ENCODE measurements around the gene RHOB.
"Not testable (repeated sequence)": the region's sequence is repeated elsewhere in the genome, so short reads cannot be mapped to it uniquely, and the experiment has no call there.

RHOB gene

DNA sequence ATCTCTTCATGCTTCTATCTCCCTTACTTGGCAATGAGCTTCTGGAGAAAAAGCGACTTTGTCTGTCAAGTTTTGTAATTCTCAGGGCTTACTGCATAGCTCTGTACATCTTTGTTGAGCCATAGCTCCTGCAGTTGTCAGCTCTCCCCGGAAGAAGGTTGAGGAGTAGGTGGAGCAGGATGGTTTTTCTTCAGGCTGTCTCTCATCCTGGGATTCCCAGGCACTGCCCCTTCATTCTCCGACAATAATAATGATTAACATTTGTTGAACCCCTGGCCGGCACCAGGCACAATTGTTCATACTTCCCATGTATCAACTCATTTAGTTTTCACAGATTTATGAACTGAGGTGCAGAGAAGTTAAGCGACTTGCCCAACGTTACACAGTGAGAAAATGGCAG is 23.5 kb upstream of the RHOB start:
- no peak for DNase-seq

DNA sequence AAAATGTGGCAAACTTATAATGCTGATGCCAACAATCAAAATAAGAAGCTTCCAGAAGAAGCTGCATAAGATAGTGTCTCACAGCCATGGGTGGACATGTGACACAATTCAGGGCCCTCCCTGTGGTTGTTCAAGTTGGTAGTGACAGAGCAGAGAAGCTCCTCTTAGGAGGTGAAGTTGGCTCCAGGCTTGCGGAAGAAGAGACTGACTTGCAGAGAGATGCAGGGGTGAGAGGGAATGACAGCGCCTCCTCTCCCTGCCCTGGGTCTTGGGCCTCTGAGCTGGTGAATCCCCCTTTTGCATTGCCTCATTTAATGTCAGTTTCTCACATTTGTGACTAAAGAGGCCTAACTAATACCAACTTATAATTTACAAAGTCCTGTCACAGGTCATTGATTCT is 23.0 kb upstream of the RHOB start:
- DNase-seq, result no peak

DNA sequence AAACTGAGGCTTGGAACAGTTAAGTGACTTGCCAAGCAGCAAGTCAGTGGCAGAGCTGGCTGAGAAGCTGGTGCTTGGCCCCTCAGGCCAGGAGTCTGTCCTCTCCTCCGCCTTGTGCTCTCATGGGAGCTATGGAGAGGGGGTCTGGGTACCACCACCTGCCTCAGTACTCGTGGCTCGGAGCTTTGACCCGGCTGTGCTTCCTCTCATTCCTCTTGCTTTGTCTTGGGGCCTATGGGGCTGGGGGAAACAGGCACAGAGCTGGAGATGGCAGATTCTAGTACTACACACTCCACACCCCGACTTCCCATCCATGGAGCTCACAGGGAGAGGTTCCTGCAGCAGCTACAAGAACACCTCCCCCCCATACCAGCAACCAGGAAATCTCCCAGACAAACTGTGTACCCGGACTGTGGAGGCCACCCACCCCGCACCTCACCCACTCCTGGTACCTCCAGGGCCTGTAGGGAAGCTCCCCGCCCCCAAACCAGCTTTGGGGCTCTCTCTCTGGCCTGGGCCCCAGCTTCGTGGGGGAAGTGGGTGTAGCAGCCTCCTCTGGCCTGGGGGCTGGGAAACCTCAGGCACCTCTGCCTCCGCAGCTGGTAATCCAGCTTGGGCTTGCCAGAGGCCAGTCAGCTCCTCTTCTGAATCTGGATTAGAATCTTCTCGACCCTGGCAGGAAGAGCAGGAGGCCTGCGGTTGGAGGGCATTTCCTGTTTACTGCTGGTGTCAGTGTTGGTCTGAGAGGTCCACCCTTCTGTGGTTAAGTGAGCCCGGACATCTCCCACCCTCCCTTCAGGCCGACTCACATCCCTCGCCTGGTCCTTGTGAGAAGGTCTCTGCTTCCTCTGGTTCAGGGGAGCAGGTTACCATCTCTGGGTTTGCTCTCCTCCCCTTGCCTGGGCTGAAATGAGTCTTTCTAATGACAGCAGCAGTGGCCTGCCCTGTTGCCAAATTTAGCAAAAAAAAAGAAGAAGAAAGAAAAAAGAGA is 22.3 kb upstream of the RHOB start:
- DNase-seq, result no peak

DNA sequence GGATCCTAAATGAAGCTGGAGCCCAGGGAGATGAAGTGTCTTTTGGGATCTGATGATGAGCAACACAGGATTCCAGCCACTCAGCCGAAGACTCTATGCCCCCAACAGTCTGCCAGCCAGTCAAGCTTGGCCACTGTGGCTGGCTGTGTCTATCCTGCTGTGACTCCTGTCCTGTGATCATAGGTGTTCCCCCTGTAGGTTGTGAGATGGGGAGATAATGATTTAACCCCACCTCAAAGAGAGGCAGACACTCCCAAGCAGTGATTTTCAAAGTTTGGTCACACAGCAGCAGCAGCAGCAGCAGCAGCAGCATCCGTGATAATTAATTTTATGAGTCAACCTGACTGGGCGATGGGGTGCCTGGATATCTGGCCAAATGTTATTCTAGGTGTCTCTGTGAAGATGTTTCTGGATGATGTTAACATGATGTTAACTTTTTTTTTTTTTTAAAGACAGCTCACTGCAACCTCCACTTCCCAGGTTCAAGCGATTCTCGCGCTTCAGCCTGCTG is 21.4 kb upstream of the RHOB start:
- no peak for DNase-seq

DNA sequence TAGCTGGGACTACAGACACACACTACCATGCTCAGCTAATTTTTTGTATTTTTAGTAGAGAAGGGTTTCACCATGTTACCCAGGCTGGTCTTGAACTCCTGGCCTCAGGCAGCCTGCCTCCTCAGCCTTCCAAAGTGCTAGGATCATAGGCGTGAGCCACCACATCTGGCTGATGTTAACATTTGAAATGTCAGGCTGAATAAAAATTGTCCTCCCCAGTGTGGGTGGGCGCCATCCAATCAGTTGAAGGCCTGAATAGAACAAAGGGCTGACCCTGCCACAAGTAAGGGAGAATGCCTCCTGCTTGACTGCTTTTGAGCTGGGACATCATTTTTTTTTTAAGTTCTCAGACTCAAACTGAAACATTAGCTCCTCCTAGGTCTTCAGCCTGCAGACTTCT is 21.0 kb upstream of the RHOB start:
- no peak for DNase-seq

DNA sequence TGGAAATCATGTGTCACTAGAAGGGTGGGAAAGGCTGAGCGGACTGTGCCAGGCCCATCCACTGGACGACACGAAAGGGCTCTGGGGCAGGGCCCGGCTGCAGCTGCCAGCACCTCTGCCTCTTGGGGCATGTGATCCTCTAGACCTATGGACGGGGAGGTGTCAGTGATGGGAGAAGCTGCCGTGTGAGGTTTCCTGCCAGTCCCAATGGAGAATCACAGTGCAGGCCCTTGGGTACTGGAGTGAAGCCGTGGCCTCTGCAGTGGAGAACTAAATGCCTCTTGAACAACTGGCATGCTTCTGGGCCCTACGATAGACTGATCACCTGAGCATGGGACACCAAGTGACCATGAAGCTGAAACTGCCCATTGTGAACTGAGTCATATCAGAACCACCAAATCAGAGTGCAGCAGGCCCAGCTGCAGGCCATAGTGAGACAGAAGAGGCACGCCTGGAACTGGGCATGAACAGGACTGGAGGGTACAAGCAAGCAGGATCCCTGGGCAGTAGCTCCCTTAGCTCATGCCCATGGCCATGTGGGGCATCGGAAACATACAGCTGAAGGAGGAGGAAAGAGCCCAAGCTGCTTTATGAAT is 18.8 kb upstream of the RHOB start:
- no peak for DNase-seq

DNA sequence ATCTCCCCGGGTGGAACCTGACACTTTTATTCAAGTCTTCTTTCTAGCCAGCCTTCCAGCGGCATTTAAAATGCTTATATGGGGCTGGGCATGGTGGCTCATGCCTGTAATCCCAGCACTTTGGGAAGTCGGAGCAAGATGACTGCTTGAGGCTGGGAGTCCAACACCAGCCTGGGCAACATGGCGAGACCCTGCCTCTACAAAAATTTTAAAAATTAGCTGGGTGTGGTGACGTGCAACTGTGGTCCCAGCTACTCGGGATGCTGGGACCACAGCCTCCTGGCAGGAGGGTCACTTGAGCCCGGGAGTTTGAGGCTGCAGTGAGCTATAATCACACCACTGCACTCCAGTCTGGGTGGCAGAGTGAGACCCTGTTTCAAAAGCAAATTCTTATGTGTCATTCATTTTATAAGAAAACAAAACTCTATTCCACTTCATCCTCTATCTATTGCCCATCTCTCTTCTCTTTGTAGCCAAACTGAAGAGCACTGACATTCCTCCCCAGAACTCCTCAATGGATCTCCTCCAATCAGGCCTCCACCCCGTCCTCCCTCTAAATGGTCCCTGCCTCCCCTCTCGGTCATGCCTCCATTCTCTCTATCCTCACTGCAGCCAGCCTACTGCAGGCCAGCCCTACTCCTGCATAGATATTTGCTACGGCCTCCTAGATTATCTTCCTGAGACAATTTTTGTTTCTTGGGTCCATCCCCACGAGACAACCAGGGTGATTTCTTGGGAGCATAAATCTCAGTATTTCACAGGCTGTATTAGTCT is 18.0 kb upstream of the RHOB start:
- DNase-seq, result no peak

DNA sequence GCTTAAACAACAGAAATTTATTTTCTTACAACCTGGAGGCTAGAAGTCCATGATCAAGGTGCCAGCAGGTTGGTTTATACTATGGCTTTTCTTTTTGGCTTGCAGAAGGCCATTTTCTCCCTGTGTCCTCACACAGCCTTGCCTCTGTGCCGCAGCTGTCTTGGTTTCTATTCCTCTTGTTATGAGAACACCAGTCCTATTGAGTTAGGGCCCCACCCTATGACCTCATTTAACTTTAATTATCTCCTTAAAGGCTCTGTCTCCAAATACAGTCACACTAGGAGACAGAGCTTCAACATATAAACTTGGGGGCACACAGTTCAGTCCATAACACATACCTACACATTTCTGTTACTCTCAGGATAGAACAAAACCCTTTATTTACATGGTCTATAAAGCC is 17.3 kb upstream of the RHOB start:
- DNase-seq, result peak; percentile 16

DNA sequence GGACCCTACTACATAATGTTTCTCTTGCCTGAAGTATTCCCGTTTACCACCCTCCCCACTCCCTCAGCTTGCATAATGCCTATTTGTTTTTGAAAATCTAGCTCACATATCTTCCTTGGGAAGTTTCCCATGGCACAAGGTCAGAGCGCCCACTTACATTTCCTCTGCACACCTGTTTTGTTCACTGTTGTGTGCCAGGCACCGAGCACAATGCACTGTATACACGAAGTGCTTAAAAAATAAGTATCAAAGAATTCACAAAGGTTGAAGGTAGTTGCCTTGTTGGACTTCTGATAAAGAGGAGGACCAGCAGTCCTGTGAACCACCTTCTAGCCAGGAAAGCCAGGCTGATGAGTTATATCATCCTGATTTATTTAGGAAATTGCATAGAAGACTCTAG is 16.8 kb upstream of the RHOB start:
- DNase-seq, result no peak

DNA sequence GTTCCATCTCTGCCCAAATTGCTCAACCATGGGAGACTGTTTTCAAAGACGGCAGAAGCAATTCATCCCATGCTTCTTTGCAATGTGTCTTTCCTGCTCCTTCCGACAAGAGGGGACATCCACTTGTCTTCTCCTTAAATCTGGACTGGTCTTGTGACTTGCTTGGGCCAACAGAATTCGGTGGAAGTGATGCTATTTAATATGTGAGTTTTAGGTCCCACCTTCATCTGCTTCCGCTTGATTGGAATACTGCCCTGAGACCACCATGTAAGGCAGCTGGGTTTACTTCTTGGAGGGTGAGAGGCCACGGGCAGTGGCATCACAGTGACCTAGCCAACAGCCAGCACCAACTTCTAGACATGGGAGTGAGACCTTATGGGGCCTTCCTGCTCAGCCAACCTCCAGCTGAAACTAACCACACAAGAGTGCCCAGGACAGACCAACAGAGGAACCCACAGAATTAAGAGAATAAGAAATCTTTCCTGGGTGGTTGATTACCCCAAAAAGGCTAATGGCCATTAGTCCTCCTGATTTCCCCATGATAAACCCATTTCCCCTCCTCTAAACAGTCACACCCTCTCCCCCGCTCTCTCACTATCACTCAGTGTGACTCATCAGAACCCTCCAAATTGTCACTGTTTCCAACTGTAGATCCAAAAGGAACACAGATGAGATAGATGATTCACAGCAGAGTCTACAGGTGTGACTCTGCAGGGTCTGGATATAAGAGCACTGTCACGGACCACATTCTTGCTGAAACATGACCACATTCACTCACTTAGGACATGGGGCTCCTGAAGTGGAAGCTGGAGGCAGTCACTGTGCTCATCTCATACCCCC is 16.2 kb upstream of the RHOB start:
- no peak for DNase-seq

DNA sequence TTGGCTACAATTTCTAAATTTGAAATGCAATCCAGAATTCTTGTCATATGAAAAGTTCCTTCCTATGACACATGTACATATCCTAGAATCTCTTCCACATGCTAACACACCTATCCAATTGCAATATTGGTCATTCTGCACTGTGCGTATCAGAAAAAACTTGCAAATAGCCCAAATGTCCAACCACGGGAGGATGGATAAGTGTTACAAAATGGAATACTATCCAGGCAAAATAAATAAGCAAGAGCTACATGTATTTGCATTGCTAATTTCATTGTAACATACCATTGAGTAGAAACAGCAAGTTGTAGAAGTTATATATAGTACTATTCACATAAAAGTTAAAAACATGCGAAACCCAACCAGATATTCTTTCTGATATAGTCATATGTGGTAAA is 15.6 kb upstream of the RHOB start:
- no peak for DNase-seq

DNA sequence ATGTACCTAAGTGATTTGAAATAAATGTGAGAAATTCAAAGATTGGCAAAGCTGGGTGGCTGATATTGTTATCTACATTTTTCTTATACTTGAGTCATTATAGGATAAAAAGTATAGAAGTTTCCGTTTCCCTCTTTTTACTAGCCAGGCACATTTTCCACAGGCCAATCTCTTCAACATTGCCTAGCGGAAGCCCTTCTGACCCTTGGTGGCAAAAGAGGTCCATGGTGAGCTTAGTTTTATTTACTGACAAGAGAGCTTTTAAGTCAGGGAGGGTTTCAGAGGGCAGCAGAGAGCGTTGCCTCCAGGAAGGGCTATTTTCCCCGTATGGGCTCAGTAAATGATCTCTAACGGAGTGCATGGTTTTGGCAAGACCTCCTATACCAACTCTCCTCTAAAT is 15.1 kb upstream of the RHOB start:
- DNase-seq, result no peak

DNA sequence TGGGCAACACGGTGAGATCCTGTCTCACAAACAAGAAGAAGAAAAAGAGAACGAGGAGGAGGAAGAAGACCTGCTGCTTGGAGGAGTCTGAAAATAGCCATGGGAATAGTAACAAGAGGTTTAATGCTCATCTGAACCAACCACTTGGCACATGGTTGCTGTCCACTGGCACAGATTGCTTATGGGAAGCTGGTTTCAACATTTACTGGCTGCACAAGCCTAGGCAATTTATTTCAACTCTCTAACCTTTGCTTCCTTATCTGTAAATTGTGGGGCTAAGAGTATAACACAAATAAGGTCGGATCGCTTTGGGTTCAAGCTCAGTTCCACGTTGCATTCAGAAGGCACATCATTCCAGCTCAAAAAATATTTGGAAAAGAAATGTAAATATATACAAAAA is 14.2 kb upstream of the RHOB start:
- DNase-seq, result no peak

DNA sequence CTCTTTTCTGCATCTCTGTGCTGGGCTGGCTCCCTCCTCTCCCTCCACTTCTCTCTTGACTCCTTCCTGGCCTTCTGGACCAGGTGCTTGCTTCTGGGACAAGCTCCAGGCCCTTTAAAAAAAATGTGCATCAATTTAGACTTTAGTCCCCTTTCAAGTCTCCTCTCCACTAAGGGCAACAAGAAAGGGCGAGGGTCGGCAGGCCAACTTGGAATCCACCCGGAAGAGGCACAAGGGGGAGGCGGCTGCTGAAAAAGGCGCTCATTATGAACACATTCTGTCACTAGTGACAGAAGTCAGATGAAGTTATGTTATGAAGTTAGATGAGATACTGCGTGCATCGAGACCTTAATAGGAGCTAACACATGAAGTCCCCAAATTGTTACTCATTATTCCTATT is 13.6 kb upstream of the RHOB start:
- DNase-seq, result no peak

DNA sequence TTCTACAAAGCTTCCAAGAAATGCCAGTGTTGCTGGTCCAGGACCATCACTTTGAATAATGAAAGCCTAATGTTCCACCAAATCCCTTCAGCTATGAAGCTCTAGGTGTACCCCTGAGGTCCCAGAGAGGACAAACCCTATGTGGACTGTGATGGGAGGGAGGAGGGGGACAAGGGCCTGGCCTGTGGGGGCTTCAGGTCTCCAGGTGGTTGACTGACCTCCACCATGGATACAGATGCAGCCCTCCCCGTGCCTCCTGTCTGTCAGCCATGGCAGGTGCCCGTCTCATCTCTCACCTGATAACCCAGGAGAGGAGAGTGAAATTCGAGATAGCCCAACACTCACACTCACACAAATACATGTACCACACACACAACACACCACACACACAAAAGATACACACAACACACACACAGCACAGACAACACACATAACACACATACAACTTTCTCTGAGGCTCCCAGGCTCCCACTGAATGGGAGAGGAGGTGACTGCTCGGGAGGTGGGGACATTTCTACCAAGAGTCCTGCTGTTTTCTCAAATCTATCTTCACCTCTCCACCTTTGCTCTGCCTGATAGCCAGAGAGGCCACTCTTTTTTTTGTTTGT is 12.8 kb upstream of the RHOB start:
- DNase-seq, result no peak

DNA sequence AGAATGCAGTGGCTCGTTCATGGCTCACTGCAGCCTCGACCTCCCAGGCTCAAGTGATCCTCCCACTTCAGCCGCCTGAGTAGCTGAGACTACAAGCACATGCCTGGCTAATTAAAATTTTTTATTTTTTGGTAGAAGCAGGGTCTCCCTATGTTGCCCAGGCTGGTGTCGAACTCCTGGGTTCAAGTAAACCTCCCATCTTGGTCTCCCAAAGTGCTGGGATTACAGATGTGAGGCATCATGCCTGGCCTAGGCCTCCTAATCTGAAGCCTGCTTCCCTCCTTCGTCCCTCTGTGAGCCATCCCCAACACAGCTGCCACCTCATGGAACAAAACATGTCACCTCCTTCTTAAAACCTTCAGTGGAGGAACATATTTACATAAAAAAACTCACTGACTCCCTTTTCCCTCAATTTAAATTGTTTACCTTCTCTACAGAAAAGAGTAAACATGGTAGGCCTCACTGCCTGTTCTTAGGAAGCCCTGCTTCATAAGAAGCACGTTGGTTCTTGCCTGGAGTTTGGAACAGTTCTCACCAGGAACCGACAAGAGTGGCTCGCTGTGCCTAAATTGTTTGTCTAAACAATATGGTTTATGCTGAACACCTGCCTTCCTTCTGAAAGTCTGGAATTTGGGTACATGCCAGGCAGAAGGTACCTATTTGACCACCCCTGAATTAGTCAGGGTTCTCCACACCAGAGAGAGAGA is 12.1 kb upstream of the RHOB start:
- DNase-seq, result peak; percentile 75

DNA sequence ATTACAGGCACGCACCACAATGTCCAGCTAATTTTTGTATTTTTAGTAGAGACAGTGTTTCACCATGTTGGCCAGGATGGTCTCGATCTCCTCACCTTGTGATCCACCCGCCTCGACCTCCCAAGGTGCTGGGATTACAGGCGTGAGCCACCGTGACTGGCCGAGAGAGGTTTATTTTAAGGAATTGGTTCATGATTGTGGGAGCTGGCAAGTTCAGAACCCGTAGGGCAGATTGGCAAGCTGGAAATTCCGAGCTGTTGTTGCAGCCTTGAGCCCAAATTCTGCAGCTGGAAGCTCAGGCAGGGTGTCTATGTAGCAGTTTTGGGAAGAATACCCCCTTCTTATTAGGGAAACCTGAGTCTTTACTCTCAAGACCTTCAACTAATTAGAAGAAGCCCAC is 11.4 kb upstream of the RHOB start:
- DNase-seq, result not testable (repeated sequence)

DNA sequence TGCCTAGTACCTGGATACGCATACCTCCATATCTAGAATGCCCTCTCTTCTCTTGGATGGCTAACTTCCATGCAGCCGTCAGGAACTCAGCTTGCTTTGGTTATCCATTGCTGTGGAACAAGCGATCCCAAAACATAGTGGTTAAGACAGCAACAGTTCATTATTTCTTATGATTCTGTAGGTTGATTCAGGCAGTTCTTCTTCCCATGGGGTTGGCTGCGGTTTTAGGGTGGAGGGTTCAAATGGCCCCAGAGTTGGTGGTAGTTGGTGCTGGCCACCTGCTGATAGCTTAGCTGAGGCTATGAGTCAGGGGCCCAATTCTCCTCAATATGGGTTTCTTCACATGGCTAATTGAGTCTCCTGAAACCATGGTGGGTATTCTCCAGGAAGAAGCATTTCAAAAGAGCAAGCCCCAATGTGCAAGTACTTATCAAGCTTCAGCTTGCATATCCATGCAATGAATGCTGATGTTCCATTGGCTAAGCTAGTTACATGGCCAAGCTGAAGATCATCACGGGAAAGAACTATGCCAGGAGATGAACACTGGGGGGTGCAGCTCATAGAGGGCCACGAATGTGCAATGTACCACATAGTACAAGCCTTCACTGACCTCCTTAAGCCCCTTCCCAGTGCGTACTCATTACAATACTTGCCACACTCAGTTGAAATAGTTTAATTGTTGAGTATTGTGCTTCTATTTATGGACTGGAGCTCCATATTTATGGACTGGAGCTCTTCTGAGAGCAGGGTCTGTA is 10.0 kb upstream of the RHOB start:
- DNase-seq, result no peak

DNA sequence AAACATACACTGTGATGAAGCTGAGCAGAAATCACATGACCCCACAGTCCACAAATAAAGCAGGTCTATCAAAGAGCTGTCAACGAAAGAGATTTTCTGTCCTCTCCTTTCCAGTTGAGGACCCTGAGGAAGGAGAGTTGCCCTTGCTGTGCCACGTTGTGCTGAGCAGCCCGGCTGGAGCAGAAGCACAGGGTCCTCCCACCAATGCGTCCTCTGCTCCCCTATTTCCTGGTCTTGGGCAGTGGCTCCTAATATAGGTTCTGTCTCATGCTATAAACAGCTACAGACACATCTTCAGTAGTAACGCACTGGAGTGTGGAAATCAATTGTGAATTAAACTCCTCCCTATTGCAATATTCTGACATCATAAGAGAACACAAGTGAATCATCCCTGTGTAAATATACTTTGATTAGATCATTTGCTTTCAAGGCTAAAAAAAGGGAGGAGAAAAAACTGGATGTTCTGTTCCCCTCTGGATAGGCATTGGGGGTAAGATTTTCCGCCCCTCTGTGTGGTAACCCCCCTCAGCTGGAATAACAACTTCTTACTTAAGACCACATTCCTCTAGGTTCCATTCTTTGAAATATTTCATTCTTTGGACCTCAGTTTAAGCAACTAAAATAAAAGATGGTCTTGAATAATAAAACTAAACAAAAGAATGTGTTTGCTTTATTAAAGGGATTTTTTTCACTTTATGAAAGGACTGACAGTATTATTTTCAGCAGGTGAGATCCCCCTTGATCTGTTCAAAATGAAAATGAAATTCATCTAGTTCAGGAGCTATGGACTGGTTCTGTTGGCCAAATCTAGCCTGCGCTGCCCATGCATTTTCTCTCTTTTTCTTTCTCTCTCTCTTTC is 8.3 kb upstream of the RHOB start:
- peak; percentile 77 for DNase-seq

DNA sequence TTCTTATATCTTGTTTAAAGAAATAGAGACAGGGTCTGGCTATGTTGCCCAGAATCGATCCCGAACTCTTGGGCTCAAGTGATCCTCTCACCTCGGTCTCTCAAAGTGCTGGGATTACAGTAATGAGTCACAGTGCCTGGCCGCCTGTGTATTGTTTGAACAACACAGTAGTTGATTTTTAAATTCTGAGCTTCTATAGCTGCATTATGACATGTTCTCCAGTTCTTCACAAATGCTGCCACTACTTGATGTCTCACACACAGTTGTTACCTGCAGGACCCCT is 7.7 kb upstream of the RHOB start:
- no peak for DNase-seq
